Parathyroid adenoma (tissue), 2 donors: ENCODE measurements around the gene PMFBP1.

Experiments used
- H2AFZ ChIP-seq: fragments of 300-600 bp; sonication (generic); one replicate; pipeline ENCODE4 v1.7.0; 2017; ENCODE audit warnings: antibody characterized with exemption, mild to moderate bottlenecking
- H3K27ac ChIP-seq: fragments of 300-600 bp; sonication (generic); one replicate; pipeline ENCODE4 v1.7.0; 2017
- H3K27me3 ChIP-seq: fragments of 300-600 bp; sonication (generic); one replicate; pipeline ENCODE4 v1.7.0; 2017; ENCODE audit warnings: low read length; ENCODE audit not compliant: control insufficient read depth, insufficient read depth
- H3K36me3 ChIP-seq: fragments of 300-600 bp; sonication (generic); one replicate; pipeline ENCODE4 v1.7.0; 2017; ENCODE audit warnings: low read length; ENCODE audit not compliant: control insufficient read depth, insufficient read depth
- H3K4me1 ChIP-seq: fragments of 300-600 bp; sonication (generic); one replicate; pipeline ENCODE4 v1.7.0; 2017; ENCODE audit warnings: control low read depth
- H3K4me2 ChIP-seq: fragments of 300-600 bp; sonication (generic); one replicate; pipeline ENCODE4 v1.7.0; 2017; ENCODE audit warnings: low read length
- H3K4me3 ChIP-seq: fragments of 300-600 bp; sonication (generic); one replicate; pipeline ENCODE4 v1.7.0; 2017; ENCODE audit warnings: low read depth, low read length
- H3K79me2 ChIP-seq: fragments of 300-600 bp; sonication (generic); one replicate; pipeline ENCODE4 v1.7.0; 2017; ENCODE audit warnings: control low read depth
- H3K9ac ChIP-seq: fragments of 300-600 bp; sonication (generic); one replicate; pipeline ENCODE4 v1.7.0; 2017; ENCODE audit warnings: mild to moderate bottlenecking
- H3K9me3 ChIP-seq: fragments of 300-600 bp; sonication (generic); one replicate; pipeline ENCODE4 v1.7.0; 2017; ENCODE audit warnings: low read length; ENCODE audit not compliant: control insufficient read depth
- TF ChIP-seq, protein P1 (sequence below): fragments of 300-600 bp; sonication (generic); IDR thresholded peaks from one replicate; pipeline ENCODE4 v1.7.0; 2017; ENCODE audit warnings: antibody characterized with exemption, mild to moderate bottlenecking
- donor health status: primary hyperparathyroidism.

PMFBP1 gene

DNA sequence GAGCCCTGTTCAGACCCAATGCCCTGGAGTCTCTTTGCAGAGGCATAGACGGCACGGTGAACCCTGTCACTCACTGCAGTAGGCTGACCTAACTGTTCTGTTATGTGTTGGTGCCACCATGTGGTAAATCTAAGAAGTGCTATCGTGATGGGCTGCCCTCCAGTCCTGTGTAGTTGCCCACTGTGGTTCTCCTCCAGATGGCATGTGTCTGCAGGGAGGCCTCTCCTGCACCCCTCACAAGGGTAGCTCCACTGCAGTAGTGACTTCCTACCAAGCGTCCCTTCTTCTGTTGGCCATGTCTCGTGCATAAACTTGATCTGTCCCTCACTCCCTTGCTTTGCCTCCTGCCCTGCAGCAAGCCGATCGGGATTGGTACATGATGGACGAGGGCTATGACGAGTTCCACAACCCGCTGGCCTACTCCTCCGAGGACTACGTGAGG lies 72.6 kb downstream of the PMFBP1 start:
- H3K4me3 ChIP-seq: no peak overlapping the region
- no peaks in the 10 kb centered on the region for H3K9me3 ChIP-seq
- H3K79me2 ChIP-seq: peaks cover 11% of the 10 kb centered on the region
- no peaks in the 10 kb centered on the region for H3K4me1 ChIP-seq
- no peak overlapping the region for H3K9ac ChIP-seq
- no peak overlapping the region for H3K4me2 ChIP-seq
- no peaks in the 10 kb centered on the region for H3K27me3 ChIP-seq
- H3K27ac ChIP-seq: no peak overlapping the region
- no peak overlapping the region for H2AFZ ChIP-seq
- H3K36me3 ChIP-seq: no peaks in the 10 kb centered on the region
- TF ChIP-seq, protein P1, sequence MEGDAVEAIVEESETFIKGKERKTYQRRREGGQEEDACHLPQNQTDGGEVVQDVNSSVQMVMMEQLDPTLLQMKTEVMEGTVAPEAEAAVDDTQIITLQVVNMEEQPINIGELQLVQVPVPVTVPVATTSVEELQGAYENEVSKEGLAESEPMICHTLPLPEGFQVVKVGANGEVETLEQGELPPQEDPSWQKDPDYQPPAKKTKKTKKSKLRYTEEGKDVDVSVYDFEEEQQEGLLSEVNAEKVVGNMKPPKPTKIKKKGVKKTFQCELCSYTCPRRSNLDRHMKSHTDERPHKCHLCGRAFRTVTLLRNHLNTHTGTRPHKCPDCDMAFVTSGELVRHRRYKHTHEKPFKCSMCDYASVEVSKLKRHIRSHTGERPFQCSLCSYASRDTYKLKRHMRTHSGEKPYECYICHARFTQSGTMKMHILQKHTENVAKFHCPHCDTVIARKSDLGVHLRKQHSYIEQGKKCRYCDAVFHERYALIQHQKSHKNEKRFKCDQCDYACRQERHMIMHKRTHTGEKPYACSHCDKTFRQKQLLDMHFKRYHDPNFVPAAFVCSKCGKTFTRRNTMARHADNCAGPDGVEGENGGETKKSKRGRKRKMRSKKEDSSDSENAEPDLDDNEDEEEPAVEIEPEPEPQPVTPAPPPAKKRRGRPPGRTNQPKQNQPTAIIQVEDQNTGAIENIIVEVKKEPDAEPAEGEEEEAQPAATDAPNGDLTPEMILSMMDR: no peak

DNA sequence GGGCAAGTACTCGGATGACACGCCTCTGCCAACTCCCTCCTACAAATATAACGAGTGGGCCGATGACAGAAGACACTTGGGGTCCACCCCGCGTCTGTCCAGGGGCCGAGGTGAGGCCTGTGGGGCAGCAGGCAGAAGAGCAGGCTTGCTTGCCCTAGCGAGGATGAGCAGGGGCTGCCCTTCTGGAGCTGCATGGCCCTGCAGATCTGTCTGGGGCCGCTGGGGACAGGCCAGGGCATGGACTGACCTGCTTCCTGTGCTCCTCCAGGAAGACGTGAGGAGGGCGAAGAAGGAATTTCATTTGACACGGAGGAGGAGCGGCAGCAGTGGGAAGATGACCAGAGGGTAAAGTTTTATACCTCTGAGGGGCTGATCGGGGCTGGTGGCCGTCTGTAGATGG lies 73.0 kb downstream of the PMFBP1 start:
- H3K9me3 ChIP-seq: no peaks in the 10 kb centered on the region
- H3K4me3 ChIP-seq: no peak overlapping the region
- H3K9ac ChIP-seq: no peak overlapping the region
- no peak overlapping the region for H3K4me2 ChIP-seq
- H3K27me3 ChIP-seq: no peaks in the 10 kb centered on the region
- TF ChIP-seq, protein P1: no peak
- H3K36me3 ChIP-seq: no peaks in the 10 kb centered on the region
- H3K27ac ChIP-seq: no peak overlapping the region
- peaks cover 15% of the 10 kb centered on the region for H3K79me2 ChIP-seq
- no peak overlapping the region for H2AFZ ChIP-seq
- H3K4me1 ChIP-seq: no peaks in the 10 kb centered on the region

DNA sequence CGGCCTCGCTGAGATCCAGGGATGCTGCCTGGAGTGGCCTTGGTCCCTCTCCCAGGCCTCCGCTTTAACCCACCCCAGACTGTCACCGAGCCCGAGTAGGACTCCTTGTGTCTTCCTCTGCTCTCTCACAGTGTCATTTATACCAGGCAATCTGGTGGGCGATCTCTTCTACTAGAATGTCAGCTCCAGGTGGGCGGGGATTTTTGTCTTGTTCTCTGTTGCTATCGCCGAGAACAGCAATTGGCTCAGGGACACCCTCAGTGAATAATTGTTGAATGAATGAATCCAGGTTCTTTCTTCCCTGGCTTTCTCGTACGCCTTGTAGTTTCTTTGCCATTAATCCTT lies 77.7 kb downstream of the PMFBP1 start:
- H3K36me3 ChIP-seq: no peaks in the 10 kb centered on the region
- no peaks in the 10 kb centered on the region for H3K4me1 ChIP-seq

DNA sequence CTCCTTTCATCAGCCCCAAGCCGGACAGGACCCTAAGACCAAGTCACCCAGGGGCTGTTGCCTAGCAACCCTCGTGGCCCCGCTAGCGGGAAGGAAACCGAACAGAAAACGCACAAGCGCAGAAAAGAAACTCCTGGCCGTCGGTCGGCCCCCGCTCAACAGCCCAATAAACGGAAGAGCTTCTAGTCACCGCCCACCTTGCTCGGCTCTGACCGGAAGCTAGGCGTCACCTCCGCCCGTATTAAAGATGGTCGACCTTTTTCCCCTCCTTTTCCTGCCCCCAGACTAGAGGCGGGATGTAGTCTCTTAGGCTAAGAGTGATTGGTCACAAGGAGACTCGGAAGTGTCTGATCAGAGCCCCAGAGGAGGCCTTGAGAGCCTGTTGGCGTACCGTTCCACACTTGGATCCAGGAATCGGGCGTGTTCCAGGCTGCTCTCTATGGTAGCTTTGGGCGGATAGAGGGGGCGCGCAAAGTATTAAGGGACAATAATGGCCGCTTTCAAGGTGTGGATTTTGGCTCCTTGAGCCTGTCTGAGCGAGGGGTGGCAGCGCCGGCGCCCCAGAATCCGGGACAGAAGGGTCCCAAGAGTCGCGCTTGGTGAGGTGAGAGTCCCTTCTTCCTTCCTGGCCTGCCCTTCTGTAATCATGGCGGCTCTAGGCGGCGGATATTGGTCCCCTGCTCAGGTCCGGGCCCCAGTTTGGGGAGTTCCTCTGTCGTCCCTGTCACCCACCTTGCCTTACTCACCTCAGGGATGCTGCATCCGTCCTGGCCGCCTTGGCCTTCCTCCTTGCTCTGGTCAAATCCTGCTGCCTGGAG lies 78.3 kb downstream of the PMFBP1 start, which contains the start of the genes DHX38 and TXNL4B:
TSS of gene DHX38 (plus strand) at position 400 of the 818 bp plus-strand sequence. CDS start 2,311 bp downstream, outside the sequence.
TSS of gene TXNL4B (minus strand) at position 173 of the 818 bp plus-strand sequence. CDS start 2,871 bp downstream, outside the sequence.
- peak within 1 kb of the TSS; percentile 79 for H3K27ac ChIP-seq
- H3K36me3 ChIP-seq: no peaks in the 10 kb centered on the region

More for the DNA sequence above, 77.7 kb downstream of the PMFBP1 start:
- Histone ChIP-seq H3K9ac (peak overlapping the region; percentile 2), H3K79me2 (peaks cover 13% of the 10 kb centered on the region), H2AFZ (peak overlapping the region; percentile 77), H3K9me3 (no peaks in the 10 kb centered on the region), H3K27ac (peak overlapping the region; percentile 79), H3K4me3 (peak overlapping the region; percentile 88), H3K4me2 (peak overlapping the region; percentile 70), H3K27me3 (no peaks in the 10 kb centered on the region)
- TF ChIP-seq, protein P1: no peak

More for the DNA sequence above, 78.3 kb downstream of the PMFBP1 start, which contains the start of the genes DHX38 and TXNL4B:
- H3K4me3 ChIP-seq: peak within 1 kb of the TSS; percentile 88
- H2AFZ ChIP-seq: peak within 1 kb of the TSS; percentile 80
- no peaks in the 10 kb centered on the region for H3K9me3 ChIP-seq
- H3K4me1 ChIP-seq: no peaks in the 10 kb centered on the region
- peak within 1 kb of the TSS; percentile 2 for H3K9ac ChIP-seq
- TF ChIP-seq, protein P1: peak; percentile 3
- peaks cover 13% of the 10 kb centered on the region for H3K79me2 ChIP-seq
- no peaks in the 10 kb centered on the region for H3K27me3 ChIP-seq
- peak within 1 kb of the TSS; percentile 77 for H3K4me2 ChIP-seq
